ENCODE measurements around the gene DDX55. TPM values are rescaled to one million over a fixed set of nuclear protein-coding genes. Genes with fewer than 3 reads are reported as not detected.

Gene DDX55
- total and polyA plus RNA-seq, 2 of the 13 experiments (the other 11 are each of a cell fraction or from before 2014, with no cell fraction given), result 22.2 to 37.0 TPM

DNA sequence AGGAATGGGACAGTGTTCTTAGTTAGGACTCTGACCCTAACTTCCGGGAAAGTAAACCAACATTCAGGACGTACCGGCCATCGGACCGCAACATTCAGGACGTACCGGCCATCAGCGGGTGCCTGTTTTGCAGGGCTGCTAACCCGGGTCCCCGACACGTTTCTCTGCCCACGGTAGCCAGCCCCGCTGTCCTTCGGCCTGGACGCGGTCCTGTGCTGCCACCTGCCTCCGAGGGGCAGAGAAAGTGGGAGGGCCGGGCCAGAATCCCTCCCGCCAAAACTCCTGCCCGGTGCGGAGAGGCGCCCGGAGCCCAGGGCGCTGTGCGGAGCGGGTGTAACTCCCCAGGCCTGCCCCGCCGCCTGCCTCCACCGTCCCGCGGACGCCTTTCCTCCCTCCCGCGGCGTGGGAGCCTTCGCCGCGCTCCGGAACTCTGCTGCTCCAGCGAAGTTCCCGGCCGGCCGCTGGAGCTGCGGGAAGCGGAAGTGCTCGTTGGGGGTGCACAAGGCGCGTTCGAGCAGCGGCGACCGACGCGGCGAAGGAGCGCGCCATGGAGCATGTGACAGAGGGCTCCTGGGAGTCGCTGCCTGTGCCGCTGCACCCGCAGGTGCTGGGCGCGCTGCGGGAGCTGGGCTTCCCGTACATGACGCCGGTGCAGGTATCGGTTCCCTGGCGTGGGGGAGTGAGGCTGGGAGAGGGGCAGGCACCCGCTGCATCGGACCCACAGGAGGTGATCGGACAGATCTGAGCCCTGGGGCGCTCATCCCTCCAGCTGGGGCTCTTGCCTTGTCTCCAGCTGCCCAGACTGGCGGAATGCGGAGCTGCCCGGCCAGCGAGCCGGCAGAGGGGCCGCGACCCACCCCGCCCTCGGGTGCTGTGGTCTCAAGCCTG, at the start of gene DDX55 (continued):
- TF ChIP-seq, protein P1, sequence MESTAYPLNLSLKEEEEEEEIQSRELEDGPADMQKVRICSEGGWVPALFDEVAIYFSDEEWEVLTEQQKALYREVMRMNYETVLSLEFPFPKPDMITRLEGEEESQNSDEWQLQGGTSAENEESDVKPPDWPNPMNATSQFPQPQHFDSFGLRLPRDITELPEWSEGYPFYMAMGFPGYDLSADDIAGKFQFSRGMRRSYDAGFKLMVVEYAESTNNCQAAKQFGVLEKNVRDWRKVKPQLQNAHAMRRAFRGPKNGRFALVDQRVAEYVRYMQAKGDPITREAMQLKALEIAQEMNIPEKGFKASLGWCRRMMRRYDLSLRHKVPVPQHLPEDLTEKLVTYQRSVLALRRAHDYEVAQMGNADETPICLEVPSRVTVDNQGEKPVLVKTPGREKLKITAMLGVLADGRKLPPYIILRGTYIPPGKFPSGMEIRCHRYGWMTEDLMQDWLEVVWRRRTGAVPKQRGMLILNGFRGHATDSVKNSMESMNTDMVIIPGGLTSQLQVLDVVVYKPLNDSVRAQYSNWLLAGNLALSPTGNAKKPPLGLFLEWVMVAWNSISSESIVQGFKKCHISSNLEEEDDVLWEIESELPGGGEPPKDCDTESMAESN (CRISPR knock-in tag; conservative IDR thresholded peaks at IDR 0.05), result peak; percentile 91
- TF ChIP-seq MLXIP (CRISPR knock-in tag; IDR thresholded peaks at IDR 0.05; ENCODE audit: borderline replicate concordance) (0 out of 2 replicates have a peak, but pooled peaks have one; percentile 69), ZNF737 (CRISPR knock-in tag; IDR thresholded peaks at IDR 0.05; ENCODE audit: borderline replicate concordance) (peak; percentile 83; the same call in 1 of the 2 replicates), CSRNP1 (CRISPR knock-in tag; IDR thresholded peaks at IDR 0.05) (peak; percentile 88), DDIT3 (CRISPR knock-in tag; IDR thresholded peaks at IDR 0.05) (no peak), ZNF354B (CRISPR knock-in tag; IDR thresholded peaks at IDR 0.05) (0 out of 2 replicates have a peak, but pooled peaks have one; percentile 60), ZNF598 (CRISPR knock-in tag; IDR thresholded peaks at IDR 0.05; ENCODE audit: borderline replicate concordance) (peak; percentile 96), MTA1 (CRISPR knock-in tag; IDR thresholded peaks at IDR 0.05; ENCODE audit: borderline replicate concordance) (peak; percentile 97), HIVEP1 (CRISPR knock-in tag; IDR thresholded peaks at IDR 0.05) (peak; percentile 89), JUND (CRISPR knock-in tag; IDR thresholded peaks at IDR 0.05) (peak; percentile 55; the same call in 1 of the 2 replicates), ZNF775 (CRISPR knock-in tag; IDR thresholded peaks at IDR 0.05; ENCODE audit: borderline replicate concordance) (peak; percentile 29; the same call in 1 of the 2 replicates), AHR (CRISPR knock-in tag; IDR thresholded peaks at IDR 0.05) (peak; percentile 97), KAT8 (CRISPR knock-in tag; IDR thresholded peaks at IDR 0.05) (peak; percentile 100), ZNF629 (CRISPR knock-in tag; conservative IDR thresholded peaks at IDR 0.05) (peak; percentile 43; the same call in 1 of the 2 replicates), RXRA (CRISPR knock-in tag; IDR thresholded peaks at IDR 0.05) (peak; percentile 92), NFE2 (CRISPR knock-in tag; IDR thresholded peaks at IDR 0.05) (no peak), TMF1 (CRISPR knock-in tag; IDR thresholded peaks at IDR 0.05; ENCODE audit: low read depth) (peak; percentile 95; the same call in 1 of the 2 replicates), GTF3A (CRISPR knock-in tag; conservative IDR thresholded peaks at IDR 0.05) (peak; percentile 96; the same call in 1 of the 2 replicates), ZNF605 (CRISPR knock-in tag; IDR thresholded peaks at IDR 0.05) (peak; percentile 86; the same call in 1 of the 2 replicates)

Measured in HepG2 (cell line).